Heart right ventricle (tissue), 16 donors: ENCODE results near the gene FOXD1. TPM values are rescaled to one million over a fixed set of nuclear protein-coding genes. Genes with fewer than 3 reads are reported as not detected.

Experiments used
- ATAC-seq, 8 donors: fragments of 200-7000 bp; cut with Tn5 transposase; one replicate each; pipeline ENCODE4 v1.9.1; 2020; ENCODE audit warnings: mild to moderate bottlenecking in 8 of 8, moderate library complexity in 8 of 8, moderate number of reproducible peaks in 1 of 8
- DNase-seq, 2 donors: peaks; one replicate each; pipeline ENCODE4 v3.0.0-alpha.2; 2020
- H3K27ac ChIP-seq, 10 donors: fragments of 200-600 bp; sonication (generic) in 2 of 10; one replicate each; pipeline versions ENCODE4 v1.5.0 to v1.8.0; 2020 to 2022; ENCODE audit warnings: mild to moderate bottlenecking in 3 of 10
- H3K27me3 ChIP-seq, 7 donors: fragments of 200-600 bp; one replicate each; pipeline ENCODE4 v1.8.0; 2021 to 2022; ENCODE audit warnings: mild to moderate bottlenecking in 2 of 7
- H3K36me3 ChIP-seq, 9 donors: fragments of 200-600 bp; sonication (generic) in 1 of 9; one replicate each; pipeline versions ENCODE4 v1.5.0 to v1.8.0; 2020 to 2022; ENCODE audit warnings: mild to moderate bottlenecking in 2 of 9
- H3K4me1 ChIP-seq, 9 donors: fragments of 200-600 bp; sonication (generic) in 1 of 9; one replicate each; pipeline versions ENCODE4 v1.5.0 to v1.8.0; 2020 to 2022; ENCODE audit warnings: mild to moderate bottlenecking in 4 of 9
- H3K4me3 ChIP-seq, 10 donors: fragments of 200-600 bp; sonication (generic) in 2 of 10; one replicate each; pipeline versions ENCODE4 v1.5.0 to v1.8.0; 2020 to 2022; ENCODE audit warnings: mild to moderate bottlenecking in 7 of 10, moderate library complexity in 2 of 10
- H3K9me3 ChIP-seq, 11 donors: fragments of 200-600 bp in 10 of 11; sonication (generic) in 2 of 11; one replicate each; pipeline versions ENCODE4 v1.5.0 to v1.8.0; 2013 to 2022; ENCODE audit warnings: mild to moderate bottlenecking in 2 of 11, control low read depth in 1 of 11, moderate library complexity in 1 of 11
- WGBS, 2 donors: extraction: QIAGEN DNeasy Blood & Tissue Kit; methylation state at CpG; one replicate each; pipeline ENCODE4 v1.1.7; 2013; ENCODE audit warnings: inconsistent platforms in 1 of 2; 5-methylcytosine and 5-hydroxymethylcytosine counted together
- intact Hi-C, 10 donors: fragments of 100-400 bp; cut with DNase I; formaldehyde crosslinking; loops; one replicate each; pipeline versions ENCODE4 v1.11.1 to v1.14.2; 2022
- polyA plus RNA-seq, 2 donors: library from polyadenylated mRNA; stranded (reverse); fragments of 200-250 nt; gene quantifications; one replicate each; pipeline ENCODE4 v1.2.3, GENCODE V29; 2013
- total RNA-seq, 10 donors: library from RNA; stranded (reverse); fragmentation: NEBNext Ultra II Directional in 3 of 10; extraction: Animal tissue kit (Norgen Biotek cat#: 25700) in 3 of 10; gene quantifications; one replicate each; pipeline versions ENCODE4 v1.2.1 to v1.2.4, GENCODE V29; 2021 to 2023
- TF ChIP-seq, protein P1 (sequence below), 9 donors: fragments of 200-600 bp; sonication (generic) in 2 of 9; IDR thresholded peaks; one replicate each; pipeline versions ENCODE4 v1.5.0 to v1.8.0; 2021 to 2022; ENCODE audit warnings: antibody characterized with exemption in 9 of 9, mild to moderate bottlenecking in 5 of 9, moderate library complexity in 1 of 9
- donor health status: Arrhythmogenic right ventricular cardiomyopathy.
- donor health status: ischemic (EF 13 %, LVEDD 7.1; RV severe dilation, severe dysfunction).
- donor health status: healthy with polysubstance abuse.
- donor health status: DM: no; HTN: yes; CAD: no.
- donor health status: DM: no; HTN: no; CAD: no.
- donor health status: ischemic (EF 25% LVEDD 6.9; RV normal size, moderate dysfunction).
- donor health status: ischemic (EF 25% LVEDD 5.7; RV mildly dilated, moderate dysfunction).
- donor health status: healthy.
- donor health status: DM: yes; HTN: yes; CAD: no.
- donor health status: Ischemic cardiomyopathy.
- donor health status: ischemic (EF 35%, LVEDD 5.7; RV mildly dilated, moderate dysfunction).
- donor health status: nonischemic (EF 11% LVEDD 7.7; RV severe dilation, severe dysfunction).
- donor health status: DM: yes; HTN: yes; CAD: no.
- donor health status: PGD.
- donor health status: ischemic (EF 29% LVEDD 5.4; RV normal size, mild dysfunction).
- donor health status: nonischemic (EF 23%, LVEDD 6.1; RV moderate dilation, normal function).

FOXD1 gene
- total and polyA plus RNA-seq, 12 donors: 0.07 to 0.15 (median 0.12) TPM; not detected in 7

DNA sequence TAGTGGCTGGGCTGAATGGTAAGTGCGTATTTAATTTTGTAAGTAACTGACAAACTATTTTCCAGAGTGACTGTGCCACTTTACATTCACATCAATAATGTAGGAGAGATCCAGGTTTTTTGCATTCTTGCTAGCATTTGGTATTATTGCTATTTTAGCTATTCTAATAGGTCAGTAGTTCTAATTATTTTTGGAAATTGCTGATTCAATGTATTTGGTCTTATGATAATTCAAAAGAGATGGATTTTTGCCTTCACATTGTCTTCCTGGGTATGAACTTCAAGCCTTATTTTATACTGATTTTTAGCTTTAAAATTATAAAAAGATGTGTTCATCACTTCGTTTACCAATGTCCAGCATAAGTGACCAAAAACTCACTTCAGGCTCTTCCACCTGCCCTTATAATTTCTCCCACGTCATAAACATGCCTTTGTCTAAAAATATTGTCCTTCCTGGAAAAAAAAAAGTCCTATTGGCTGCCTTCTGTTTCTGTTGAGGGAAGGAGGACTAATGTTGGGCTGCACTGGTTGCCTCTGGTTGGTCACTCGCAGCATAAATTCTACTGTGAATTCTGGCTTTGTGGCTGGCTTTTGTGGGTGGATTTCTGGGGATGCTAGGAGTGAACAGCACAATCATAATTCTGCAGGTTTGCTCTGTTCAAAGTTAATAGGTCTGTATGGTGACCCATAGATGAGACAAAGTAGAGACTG, 15.2 kb downstream of the FOXD1 start:
- Histone ChIP-seq H3K27ac (no peak overlapping the region), H3K4me3 (no peak overlapping the region), H3K36me3 (no peaks in the 10 kb centered on the region), H3K27me3 (peaks cover 17 to 100% (median 99%) of the 10 kb centered on the region in 7 donors), H3K4me1 (peaks cover 0 to 19% (median 14%) of the 10 kb centered on the region in 9 donors), H3K9me3 (no peaks in the 10 kb centered on the region)
- ATAC-seq (no peak), DNase-seq (no peak)
- TF ChIP-seq, protein P1, sequence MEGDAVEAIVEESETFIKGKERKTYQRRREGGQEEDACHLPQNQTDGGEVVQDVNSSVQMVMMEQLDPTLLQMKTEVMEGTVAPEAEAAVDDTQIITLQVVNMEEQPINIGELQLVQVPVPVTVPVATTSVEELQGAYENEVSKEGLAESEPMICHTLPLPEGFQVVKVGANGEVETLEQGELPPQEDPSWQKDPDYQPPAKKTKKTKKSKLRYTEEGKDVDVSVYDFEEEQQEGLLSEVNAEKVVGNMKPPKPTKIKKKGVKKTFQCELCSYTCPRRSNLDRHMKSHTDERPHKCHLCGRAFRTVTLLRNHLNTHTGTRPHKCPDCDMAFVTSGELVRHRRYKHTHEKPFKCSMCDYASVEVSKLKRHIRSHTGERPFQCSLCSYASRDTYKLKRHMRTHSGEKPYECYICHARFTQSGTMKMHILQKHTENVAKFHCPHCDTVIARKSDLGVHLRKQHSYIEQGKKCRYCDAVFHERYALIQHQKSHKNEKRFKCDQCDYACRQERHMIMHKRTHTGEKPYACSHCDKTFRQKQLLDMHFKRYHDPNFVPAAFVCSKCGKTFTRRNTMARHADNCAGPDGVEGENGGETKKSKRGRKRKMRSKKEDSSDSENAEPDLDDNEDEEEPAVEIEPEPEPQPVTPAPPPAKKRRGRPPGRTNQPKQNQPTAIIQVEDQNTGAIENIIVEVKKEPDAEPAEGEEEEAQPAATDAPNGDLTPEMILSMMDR (IDR thresholded peaks at IDR 0.05): no peak
- intact Hi-C loops: loop anchor here in 1 of 10 donors (10.0 kb wide), 1 partner anchor 129 kb away; no protein-coding TSS in a partner anchor
- WGBS, 2 donors: 44 to 47% methylated on average over 4 of the region's 4 CpGs

DNA sequence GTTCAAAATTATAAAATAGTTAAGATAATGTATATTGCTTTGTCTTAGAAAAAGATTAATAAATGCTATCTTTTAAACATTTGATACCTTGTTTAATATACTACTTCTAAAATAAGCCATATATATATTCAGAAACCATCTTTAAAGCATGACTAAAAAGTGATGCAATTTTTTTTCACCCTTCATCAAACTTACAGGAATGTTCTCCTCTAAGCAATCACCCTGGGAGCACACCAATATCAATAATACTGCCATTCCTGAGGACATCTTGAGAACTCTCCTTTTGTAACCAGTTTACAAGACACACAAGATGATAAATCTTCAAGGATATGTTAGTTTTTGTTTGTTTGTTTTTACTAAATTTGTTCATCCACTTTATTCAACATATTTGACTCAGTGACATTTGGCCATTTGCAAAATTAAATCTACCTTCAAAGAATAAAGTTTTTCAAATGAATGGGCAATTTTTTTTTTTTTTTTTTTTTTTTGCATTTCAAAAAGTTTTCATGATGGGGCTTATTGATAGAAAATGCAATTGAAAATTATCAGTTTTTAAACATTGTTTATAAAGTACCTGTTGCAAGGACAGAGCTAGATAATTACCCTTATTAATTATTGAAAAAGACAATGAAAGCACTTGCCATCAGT, 17.2 kb downstream of the FOXD1 start:
- H3K36me3 ChIP-seq: no peaks in the 10 kb centered on the region
- H3K4me3 ChIP-seq: no peak overlapping the region
- TF ChIP-seq, protein P1 (IDR thresholded peaks at IDR 0.05): no peak
- ATAC-seq (no peak), DNase-seq (no peak)
- H3K27me3 ChIP-seq: peaks cover 0 to 100% (median 91%) of the 10 kb centered on the region in 7 donors
- no peaks in the 10 kb centered on the region for H3K9me3 ChIP-seq
- H3K27ac ChIP-seq: no peak overlapping the region
- peaks cover 0 to 2% (median under 1%) of the 10 kb centered on the region in 9 donors for H3K4me1 ChIP-seq
- intact Hi-C loops: loop anchor here in 1 of 10 donors (10.0 kb wide), 1 partner anchor 127 kb away; no protein-coding TSS in a partner anchor

DNA sequence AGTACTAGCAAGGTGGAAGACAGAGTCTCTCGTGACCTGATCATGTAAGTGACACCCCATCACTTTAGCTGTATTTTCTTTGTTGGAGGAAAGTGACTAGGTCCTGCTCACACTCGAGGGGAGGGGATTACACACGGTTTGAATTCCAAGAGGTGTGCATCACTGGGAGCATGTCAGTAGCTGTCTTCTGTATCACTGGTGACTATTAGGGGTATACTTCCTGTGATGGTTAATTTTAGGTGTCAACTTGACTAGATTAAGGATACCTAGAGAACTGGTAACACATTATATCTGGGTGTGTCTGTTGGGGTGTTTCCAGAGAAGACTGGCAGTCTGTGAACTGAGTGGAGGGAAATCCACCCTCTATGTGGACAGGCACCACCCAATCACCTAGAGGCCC, 22.5 kb downstream of the FOXD1 start:
- 65 to 68% methylated on average over 3 of the region's 3 CpGs for WGBS, 2 donors
- Histone ChIP-seq H3K9me3 (no peaks in the 10 kb centered on the region), H3K36me3 (no peaks in the 10 kb centered on the region), H3K27me3 (peaks cover under 1 to 100% (median 92%) of the 10 kb centered on the region in 7 donors), H3K4me1 (no peaks in the 10 kb centered on the region), H3K27ac (no peak overlapping the region), H3K4me3 (no peak overlapping the region)
- no peak for ATAC-seq
- TF ChIP-seq, protein P1 (IDR thresholded peaks at IDR 0.05): no peak
- intact Hi-C loops: no loop called here
- no peak for DNase-seq

DNA sequence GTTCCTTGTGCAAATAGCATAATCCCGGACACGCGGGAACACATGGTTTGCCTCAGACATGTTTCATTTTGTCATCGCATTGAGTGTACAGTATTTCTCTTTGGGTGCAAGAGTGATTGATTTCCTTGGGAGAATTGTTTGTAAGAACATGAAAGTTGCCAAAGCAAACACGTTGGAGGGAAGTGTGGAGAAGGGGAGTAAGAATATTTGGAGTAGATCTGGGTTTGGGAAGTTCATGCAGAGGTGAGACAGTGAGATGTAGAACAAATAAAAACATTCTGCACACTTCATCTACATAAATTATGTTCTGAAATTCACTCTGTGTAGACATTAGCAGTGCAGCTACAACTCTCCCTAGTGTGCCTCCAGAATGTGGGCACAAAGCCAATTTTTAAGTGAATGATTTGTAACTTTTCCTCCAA, 24.0 kb downstream of the FOXD1 start:
- Histone ChIP-seq H3K9me3 (no peaks in the 10 kb centered on the region), H3K27me3 (peaks cover 8 to 100% (median 93%) of the 10 kb centered on the region in 7 donors), H3K27ac (no peak overlapping the region), H3K36me3 (no peaks in the 10 kb centered on the region), H3K4me1 (peaks cover 0 to 10% (median 8%) of the 10 kb centered on the region in 9 donors), H3K4me3 (no peak overlapping the region)
- TF ChIP-seq, protein P1 (IDR thresholded peaks at IDR 0.05): no peak
- 46 to 52% methylated on average over 5 of the region's 5 CpGs for WGBS, 2 donors
- DNase-seq (no peak), ATAC-seq (no peak)
- intact Hi-C loops: no loop called here
